Common myeloid progenitor, CD34-positive (primary cell): ENCODE measurements around the gene SUSD6.

Source experiments
- CTCF ChIA-PET: fragments of 350-600 bp; sonication (Branson Sonifier 250); formaldehyde crosslinking; loops from one replicate; lab custom pipeline; 2021; ENCODE audit warnings: antibody characterized with exemption; lab: Charles Lee
- POLR2A ChIA-PET: fragments of 350-600 bp; sonication (Branson Sonifier 250); formaldehyde crosslinking; loops from one replicate; lab custom pipeline; 2021; ENCODE audit warnings: antibody characterized with exemption; lab: Charles Lee
- DNase-seq, 3 donors: peaks; one replicate each; pipeline versions ENCODE4 v3.0.0 to v3.0.0-alpha.2; 2013
- H3K27ac ChIP-seq, 2 experiments: 1 replicate in 1 of 2; 2 replicates in 1 of 2; pipeline ENCODE4 v1.7.0; 2013; ENCODE audit warnings: inconsistent platforms in 2 of 2, low read length in 2 of 2, mild to moderate bottlenecking in 2 of 2, low read depth in 1 of 2, moderate library complexity in 1 of 2; ENCODE audit not compliant: severe bottlenecking in 2 of 2, insufficient read depth in 1 of 2, poor library complexity in 1 of 2
- H3K27me3 ChIP-seq, 5 experiments: replicated peaks in 2 of 5; 1 replicate in 3 of 5; 2 replicates in 2 of 5; pipeline versions ENCODE4 v1.6.1 to v1.7.0; 2013; ENCODE audit warnings: low read length in 4 of 5, mild to moderate bottlenecking in 2 of 5, moderate library complexity in 2 of 5, inconsistent platforms in 1 of 5; ENCODE audit not compliant: insufficient read depth in 5 of 5, control insufficient read depth in 4 of 5
- H3K36me3 ChIP-seq, 4 experiments: 1 replicate in 2 of 4; 2 replicates in 2 of 4; pipeline versions ENCODE4 v1.6.1 to v1.7.0; 2013; ENCODE audit warnings: low read length in 3 of 4, control low read depth in 1 of 4, mild to moderate bottlenecking in 1 of 4; ENCODE audit not compliant: control insufficient read depth in 4 of 4, insufficient read depth in 4 of 4
- H3K4me1 ChIP-seq, 4 experiments: 1 replicate in 3 of 4; 2 replicates in 1 of 4; pipeline versions ENCODE4 v1.6.1 to v1.7.1; 2013; ENCODE audit warnings: low read length in 3 of 4, mild to moderate bottlenecking in 3 of 4, control low read depth in 1 of 4, inconsistent platforms in 1 of 4, moderate library complexity in 1 of 4; ENCODE audit not compliant: control insufficient read depth in 4 of 4, insufficient read depth in 4 of 4; ENCODE audit errors: control extremely low read depth in 1 of 4
- H3K4me3 ChIP-seq, 7 experiments: 1 replicate in 4 of 7; 2 replicates in 3 of 7; pipeline versions ENCODE4 v1.5.1 to v1.7.0; 2013; ENCODE audit warnings: mild to moderate bottlenecking in 7 of 7, low read length in 6 of 7, moderate library complexity in 6 of 7, inconsistent platforms in 2 of 7, low read depth in 2 of 7, control low read depth in 1 of 7; ENCODE audit not compliant: insufficient read depth in 4 of 7, control insufficient read depth in 1 of 7; ENCODE audit errors: extremely low read depth in 1 of 7
- H3K9me3 ChIP-seq, 5 experiments: 1 replicate in 4 of 5; 2 replicates in 1 of 5; pipeline versions ENCODE4 v1.6.1 to v1.7.1; 2013; ENCODE audit warnings: low read length in 4 of 5, mild to moderate bottlenecking in 2 of 5, inconsistent platforms in 1 of 5, low read depth in 1 of 5, moderate library complexity in 1 of 5; ENCODE audit not compliant: control insufficient read depth in 4 of 5, insufficient read depth in 2 of 5; ENCODE audit errors: control extremely low read depth in 1 of 5
- WGBS: methylation state at CpG from one replicate; pipeline ENCODE4 v1.1.5; 2013; ENCODE audit not compliant: insufficient coverage; 5-methylcytosine and 5-hydroxymethylcytosine counted together

Gene SUSD6

DNA sequence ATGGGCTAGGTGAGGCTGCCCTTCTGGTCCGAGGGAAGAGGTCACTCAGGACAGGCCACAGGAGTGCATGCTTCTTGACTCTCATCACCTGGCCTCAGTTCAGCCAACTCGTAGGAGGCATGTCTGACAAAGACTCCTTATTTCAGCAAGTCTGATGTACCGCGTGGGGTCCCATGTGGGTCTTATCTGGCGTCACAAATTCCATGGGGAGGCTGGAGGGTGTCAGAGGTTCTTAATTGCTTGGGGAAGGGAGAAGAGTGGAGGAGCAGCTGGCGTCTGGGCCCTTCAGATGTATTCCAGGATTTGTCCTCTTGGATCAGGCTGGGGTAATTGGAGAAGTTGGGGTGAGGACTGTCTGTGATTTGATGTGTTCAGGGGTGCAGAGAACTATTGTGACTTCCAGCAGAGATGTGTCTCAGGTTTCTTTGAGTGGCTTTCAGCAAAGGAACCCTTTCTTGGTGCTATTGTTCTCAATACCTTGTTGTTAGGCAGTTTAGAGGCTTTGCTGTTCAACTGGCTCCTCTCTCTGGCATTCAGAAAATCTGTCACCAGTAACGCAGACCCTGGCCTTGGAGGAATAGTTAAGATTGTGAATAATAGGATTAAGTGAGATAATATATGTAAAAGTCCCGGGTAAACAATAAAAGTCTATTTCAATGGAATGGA, 60.1 kb downstream of the SUSD6 start:
- H3K27me3 ChIP-seq: no peaks in the 10 kb centered on the region
- H3K27ac ChIP-seq: no peak overlapping the region
- 94% methylated on average over 6 of the region's 8 CpGs for WGBS
- no peak overlapping the region for H3K4me3 ChIP-seq
- H3K36me3 ChIP-seq: peaks cover 0 to 11% (median under 1%) of the 10 kb centered on the region in 4 experiments
- no peak for DNase-seq
- H3K9me3 ChIP-seq: no peaks in the 10 kb centered on the region
- CTCF ChIA-PET: interaction anchor here (0.9 to 5.3 kb wide), 3 partner anchors 30 to 55 kb away, joined by 3 to 22 read pairs (median 21); no protein-coding TSS in a partner anchor
- POLR2A ChIA-PET: no interaction called here
- H3K4me1 ChIP-seq: peaks cover 12 to 57% (median 56%) of the 10 kb centered on the region in 4 experiments

DNA sequence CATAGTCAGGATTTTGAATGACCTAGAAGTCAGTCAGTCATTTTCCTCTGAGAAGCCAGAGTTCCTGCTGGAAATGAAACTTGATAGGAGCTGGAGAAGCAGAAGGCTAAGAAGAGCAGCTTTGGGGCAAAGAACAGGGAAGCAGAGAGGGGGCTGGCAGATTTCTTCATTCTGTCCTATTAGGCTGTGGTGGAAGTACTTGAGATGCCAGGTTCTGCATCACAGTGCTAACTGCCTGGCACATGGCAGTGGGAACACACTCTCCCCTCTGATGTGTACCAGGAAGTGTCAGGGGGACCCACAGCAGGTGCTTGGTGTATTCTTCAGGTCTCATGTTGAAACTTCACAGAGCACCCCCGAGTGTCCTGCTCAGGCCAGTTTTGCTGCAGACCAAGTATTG, 61.0 kb downstream of the SUSD6 start:
- peaks cover 0 to 11% (median 5%) of the 10 kb centered on the region in 4 experiments for H3K36me3 ChIP-seq
- peak overlapping the region in 1 of 7 experiments; percentile 16 for H3K4me3 ChIP-seq
- no peaks in the 10 kb centered on the region for H3K27me3 ChIP-seq
- ChIA-PET POLR2A (no interaction called here), CTCF (interaction anchor here (1.1 to 5.3 kb wide), 8 partner anchors 12 to 54 kb away, joined by 3 to 22 read pairs (median 8); no protein-coding TSS in a partner anchor)
- no peak overlapping the region for H3K27ac ChIP-seq
- WGBS: 100% methylated on average over 1 of the region's 1 CpG
- peaks cover 12 to 50% (median 50%) of the 10 kb centered on the region in 4 experiments for H3K4me1 ChIP-seq
- H3K9me3 ChIP-seq: no peaks in the 10 kb centered on the region
- DNase-seq: peak in 2 of 3 donors; percentile 63 to 73

DNA sequence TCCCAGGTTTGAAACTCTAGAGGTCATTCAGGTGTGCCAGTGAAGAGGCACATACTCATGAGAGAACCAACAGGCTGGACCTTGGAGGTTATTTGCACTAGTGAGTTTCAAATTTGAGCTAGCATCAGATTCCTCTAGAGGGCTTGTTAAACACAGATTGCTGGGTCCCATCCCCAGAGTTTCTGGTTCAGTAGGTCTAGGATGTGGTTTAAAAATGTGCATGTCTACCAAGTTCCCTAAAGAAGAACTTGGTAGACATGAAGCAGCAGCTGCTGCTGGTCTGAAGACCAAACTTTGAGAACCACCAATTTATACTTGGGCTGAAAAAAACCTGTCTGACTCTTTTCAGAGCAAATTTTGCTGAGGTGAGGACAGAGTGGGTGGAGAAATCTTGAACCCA, 61.7 kb downstream of the SUSD6 start:
- POLR2A ChIA-PET: interaction anchor here (0.6 kb wide), 1 partner anchor 55 kb away, joined by 3 read pairs; no protein-coding TSS in a partner anchor
- H3K27ac ChIP-seq: peak overlapping the region in 1 of 2 experiments; percentile 44

DNA sequence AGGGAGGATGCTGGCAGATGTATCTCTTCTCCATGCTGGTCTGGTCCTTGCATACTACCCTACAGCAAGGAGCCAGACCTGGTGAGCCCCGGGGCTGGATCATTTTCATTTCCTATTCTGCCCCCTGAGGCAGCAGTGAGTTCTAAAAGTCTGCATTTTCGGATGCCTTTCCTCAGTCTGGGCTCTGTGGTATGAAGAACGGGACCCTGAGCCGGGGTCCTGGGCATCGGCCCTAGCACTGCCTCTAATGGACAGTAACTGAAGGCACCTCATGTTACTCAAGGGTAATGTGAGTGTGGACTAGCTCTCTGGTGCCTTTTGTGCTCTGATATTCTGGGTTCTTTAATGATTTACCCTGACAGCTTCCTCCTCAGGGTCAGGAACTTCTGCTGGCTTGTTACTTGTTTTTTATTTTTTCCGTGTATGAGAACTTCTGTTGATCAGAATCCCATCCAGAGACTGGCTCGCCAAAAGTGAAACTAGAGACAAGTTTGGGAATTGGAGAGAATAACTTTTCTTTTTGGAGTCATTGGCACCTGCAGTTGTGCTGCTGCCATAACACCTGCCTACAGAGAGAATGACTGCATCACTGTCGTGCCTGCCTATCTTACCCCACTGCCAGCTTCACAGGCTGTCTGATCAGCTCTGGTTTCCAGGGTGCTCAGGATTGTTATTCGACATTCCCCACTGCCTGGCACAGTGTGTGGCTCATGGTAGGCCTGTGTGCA, 62.3 kb downstream of the SUSD6 start:
- Histone ChIP-seq H3K36me3 (peaks cover 0 to 8% (median 5%) of the 10 kb centered on the region in 4 experiments), H3K27me3 (no peaks in the 10 kb centered on the region), H3K4me3 (peak overlapping the region in 5 of 7 experiments; percentile 2 to 57 (median 31)), H3K9me3 (no peaks in the 10 kb centered on the region), H3K4me1 (peaks cover 12 to 43% (median 41%) of the 10 kb centered on the region in 4 experiments), H3K27ac (peak overlapping the region in 1 of 2 experiments; percentile 72)
- WGBS: 14% methylated on average over 6 of the region's 9 CpGs
- POLR2A ChIA-PET: interaction anchor here (0.6 kb wide), 1 partner anchor 54 kb away, joined by 3 read pairs; no protein-coding TSS in a partner anchor
- peak; percentile 38 to 75 (median 66) for DNase-seq
- CTCF ChIA-PET: interaction anchor here (0.7 to 5.3 kb wide), 20 partner anchors 9 to 88 kb away, joined by 3 to 22 read pairs (median 4); no protein-coding TSS in a partner anchor

More for the DNA sequence above, 61.7 kb downstream of the SUSD6 start:
- Histone ChIP-seq H3K4me3 (peak overlapping the region in 1 of 7 experiments; percentile 16), H3K4me1 (peaks cover 12 to 44% (median 43%) of the 10 kb centered on the region in 4 experiments), H3K9me3 (no peaks in the 10 kb centered on the region), H3K27me3 (no peaks in the 10 kb centered on the region), H3K36me3 (peaks cover 0 to 8% (median 5%) of the 10 kb centered on the region in 4 experiments)
- CTCF ChIA-PET: interaction anchor here (0.8 to 5.3 kb wide), 14 partner anchors 9 to 53 kb away, joined by 3 to 22 read pairs (median 4); no protein-coding TSS in a partner anchor
- peak; percentile 42 to 95 (median 92) for DNase-seq

DNA sequence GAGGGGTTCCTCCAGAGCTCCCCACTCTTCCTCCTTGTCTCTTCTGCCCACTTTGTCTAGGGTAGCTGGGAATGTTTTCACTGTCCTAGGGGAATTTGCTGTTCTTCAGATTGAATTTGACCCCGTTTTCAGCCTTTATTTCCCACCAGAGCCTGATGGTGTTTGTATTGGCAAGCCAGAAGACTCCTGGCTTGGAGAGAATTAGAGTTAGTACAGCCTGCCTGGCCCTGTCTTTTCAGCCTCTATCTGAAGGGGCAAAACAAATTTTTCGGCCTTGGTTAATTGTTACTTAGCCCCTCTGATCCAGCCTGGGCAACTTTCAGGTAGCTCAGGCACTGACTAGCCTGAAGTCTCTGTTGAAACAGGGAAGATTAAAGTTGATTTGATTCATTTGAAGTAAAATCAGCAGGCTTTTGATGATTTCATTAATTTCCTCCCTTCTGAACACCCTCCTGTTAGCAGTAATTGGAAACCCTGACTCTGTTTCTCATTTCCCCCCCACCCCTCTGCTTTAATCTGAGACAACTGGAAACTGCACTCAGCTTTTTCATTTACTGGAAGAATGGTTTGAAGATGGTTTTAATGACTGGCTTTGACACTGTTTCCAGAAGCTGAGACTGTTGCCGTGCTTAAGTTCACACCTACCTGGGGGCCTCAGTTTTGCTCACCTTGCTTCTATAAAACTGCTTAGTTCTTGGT, 63.3 kb downstream of the SUSD6 start:
- peak overlapping the region; percentile 34 to 72 for H3K27ac ChIP-seq
- WGBS: 94% methylated on average over 2 of the region's 3 CpGs
- no peaks in the 10 kb centered on the region for H3K27me3 ChIP-seq
- ChIA-PET POLR2A (no interaction called here), CTCF (interaction anchor here (0.7 to 4.9 kb wide), 15 partner anchors 8 to 89 kb away, joined by 3 to 21 read pairs (median 4); no protein-coding TSS in a partner anchor)
- H3K36me3 ChIP-seq: peaks cover 0 to 8% (median 5%) of the 10 kb centered on the region in 4 experiments
- H3K4me3 ChIP-seq: no peak overlapping the region
- no peaks in the 10 kb centered on the region for H3K9me3 ChIP-seq
- H3K4me1 ChIP-seq: peaks cover 12 to 42% (median 37%) of the 10 kb centered on the region in 4 experiments
- no peak for DNase-seq

DNA sequence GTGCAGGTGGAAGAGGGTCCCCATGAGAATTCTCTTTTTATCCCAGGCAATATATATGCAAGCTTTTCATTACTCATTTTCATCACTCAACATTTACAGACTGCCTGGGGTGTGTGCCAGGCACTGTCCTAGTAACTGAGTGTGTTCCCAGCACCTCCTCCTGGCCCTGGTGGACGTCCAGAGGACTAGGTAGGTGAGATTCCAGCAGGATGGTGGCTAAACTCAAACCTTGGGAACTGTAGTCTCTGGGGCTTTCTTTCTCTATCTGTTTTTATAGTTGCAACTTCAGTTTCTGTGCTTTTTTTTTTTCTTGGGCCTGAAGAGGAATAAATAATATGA, 63.8 kb downstream of the SUSD6 start:
- no peak for DNase-seq
- H3K27me3 ChIP-seq: no peaks in the 10 kb centered on the region
- WGBS: 89% methylated on average over 1 of the region's 1 CpG
- CTCF ChIA-PET: interaction anchor here (0.8 to 4.9 kb wide), 9 partner anchors 8 to 89 kb away, joined by 3 to 21 read pairs (median 4); no protein-coding TSS in a partner anchor
- POLR2A ChIA-PET: no interaction called here
- peaks cover 0 to 8% (median 5%) of the 10 kb centered on the region in 4 experiments for H3K36me3 ChIP-seq
- no peaks in the 10 kb centered on the region for H3K9me3 ChIP-seq
- peak overlapping the region in 1 of 2 experiments; percentile 72 for H3K27ac ChIP-seq
- H3K4me1 ChIP-seq: peaks cover 12 to 43% (median 35%) of the 10 kb centered on the region in 4 experiments
- H3K4me3 ChIP-seq: no peak overlapping the region
